ENCODE results near the gene CD81. TPM values are rescaled to one million over a fixed set of nuclear protein-coding genes. Genes with fewer than 3 reads are reported as not detected.

CD81 gene
- total RNA-seq, 1 experiment from 2014 or later = 183 TPM

DNA sequence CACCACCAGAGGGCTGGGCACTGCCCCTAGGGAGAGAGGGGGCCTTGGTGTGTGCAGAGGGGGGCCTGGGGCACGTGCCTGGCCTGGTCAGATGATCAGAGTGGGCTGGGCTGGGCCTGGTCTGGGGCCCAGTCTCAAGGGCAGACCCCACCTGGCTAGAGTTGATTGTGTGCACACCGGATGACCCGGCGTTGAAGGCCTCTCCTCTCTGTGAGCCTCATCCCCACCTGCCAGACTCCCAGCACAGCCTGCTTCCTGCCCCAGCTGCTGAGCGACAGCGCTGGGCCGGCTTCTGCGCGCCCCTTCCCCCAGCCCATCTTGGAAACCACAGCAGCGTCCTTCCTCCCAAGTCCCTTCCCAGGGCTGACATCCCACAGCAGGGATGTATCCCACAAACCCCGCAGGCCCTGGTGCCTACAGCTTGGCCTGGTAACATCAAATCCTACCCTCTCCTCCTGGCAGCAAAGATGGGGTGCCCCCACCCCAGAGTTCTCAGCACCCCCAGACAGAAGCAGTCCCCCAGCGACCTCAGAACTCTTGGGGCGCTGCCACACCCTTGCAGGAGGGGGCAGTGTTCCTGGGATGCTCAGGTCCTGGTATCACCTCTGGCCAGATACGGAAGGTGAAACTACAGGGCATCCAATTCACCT lies 12.4 kb downstream of the CD81 start:
- no peaks in the 10 kb centered on the region for H3K27me3 Mint-ChIP-seq (ENCODE audit: insufficient read depth, unreplicated experiment)
- H3K9me3 Mint-ChIP-seq (ENCODE audit: unreplicated experiment) = no peaks in the 10 kb centered on the region
- BruUV-seq (replicated peaks) = no TSS peak
- peak overlapping the region; percentile 87 for H3K27ac Mint-ChIP-seq (ENCODE audit: low read depth, unreplicated experiment)
- H3K4me1 Mint-ChIP-seq (ENCODE audit: insufficient read depth, unreplicated experiment) = peaks cover 20% of the 10 kb centered on the region
- POLR2A ChIA-PET = interaction anchor here (2.1 kb wide), 1 partner anchor 11 kb away, joined by 13 read pairs; the partner anchor contains the start of gene TSSC4
- no peak for DNase-seq (ENCODE audit: unreplicated experiment)
- TF ChIP-seq, protein P1, sequence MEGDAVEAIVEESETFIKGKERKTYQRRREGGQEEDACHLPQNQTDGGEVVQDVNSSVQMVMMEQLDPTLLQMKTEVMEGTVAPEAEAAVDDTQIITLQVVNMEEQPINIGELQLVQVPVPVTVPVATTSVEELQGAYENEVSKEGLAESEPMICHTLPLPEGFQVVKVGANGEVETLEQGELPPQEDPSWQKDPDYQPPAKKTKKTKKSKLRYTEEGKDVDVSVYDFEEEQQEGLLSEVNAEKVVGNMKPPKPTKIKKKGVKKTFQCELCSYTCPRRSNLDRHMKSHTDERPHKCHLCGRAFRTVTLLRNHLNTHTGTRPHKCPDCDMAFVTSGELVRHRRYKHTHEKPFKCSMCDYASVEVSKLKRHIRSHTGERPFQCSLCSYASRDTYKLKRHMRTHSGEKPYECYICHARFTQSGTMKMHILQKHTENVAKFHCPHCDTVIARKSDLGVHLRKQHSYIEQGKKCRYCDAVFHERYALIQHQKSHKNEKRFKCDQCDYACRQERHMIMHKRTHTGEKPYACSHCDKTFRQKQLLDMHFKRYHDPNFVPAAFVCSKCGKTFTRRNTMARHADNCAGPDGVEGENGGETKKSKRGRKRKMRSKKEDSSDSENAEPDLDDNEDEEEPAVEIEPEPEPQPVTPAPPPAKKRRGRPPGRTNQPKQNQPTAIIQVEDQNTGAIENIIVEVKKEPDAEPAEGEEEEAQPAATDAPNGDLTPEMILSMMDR (IDR thresholded peaks at IDR 0.05; ENCODE audit: unreplicated experiment) = no peak
- CTCF ChIA-PET = interaction anchor here (0.6 to 1.3 kb wide), 4 partner anchors 11 to 191 kb away, joined by 3 to 5 read pairs (median 4); partner anchors contain the start of genes CD81 and TSSC4
- intact Hi-C loops (cut with micrococcal nuclease) = no loop called here
- no peaks in the 10 kb centered on the region for H3K36me3 Mint-ChIP-seq (ENCODE audit: insufficient read depth, unreplicated experiment)
- no peak overlapping the region for H3K4me3 Mint-ChIP-seq (ENCODE audit: unreplicated experiment)

DNA sequence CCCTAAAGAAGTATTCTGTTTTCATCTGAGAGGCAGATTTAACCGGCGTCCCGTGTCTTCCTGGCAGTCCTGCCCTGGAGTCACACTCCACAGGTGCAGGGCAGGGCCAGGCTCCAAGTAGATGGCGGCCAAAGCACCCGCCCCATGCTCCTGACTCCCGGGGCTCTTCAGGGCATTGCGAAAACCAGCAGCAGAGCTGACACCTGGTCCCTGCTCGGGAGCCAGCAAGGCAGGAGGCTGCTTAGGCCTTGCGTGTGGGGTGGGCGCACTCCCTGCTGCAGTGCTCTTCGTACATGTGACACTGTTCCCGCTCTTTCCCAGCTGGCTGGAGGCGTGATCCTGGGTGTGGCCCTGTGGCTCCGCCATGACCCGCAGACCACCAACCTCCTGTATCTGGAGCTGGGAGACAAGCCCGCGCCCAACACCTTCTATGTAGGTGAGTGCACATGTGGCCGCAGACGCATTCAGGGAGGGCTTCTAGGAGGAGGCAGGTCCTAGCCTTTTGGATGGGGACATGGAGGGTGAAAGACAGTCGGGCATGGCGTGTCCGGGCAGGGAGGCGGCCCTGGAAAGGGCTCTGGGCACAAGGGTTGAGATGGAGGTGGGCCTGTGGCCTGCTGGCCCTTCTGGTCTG lies 13.1 kb downstream of the CD81 start:
- no TSS peak for BruUV-seq (replicated peaks)
- Mint-ChIP-seq H3K9me3 (ENCODE audit: unreplicated experiment) (no peaks in the 10 kb centered on the region), H3K27ac (ENCODE audit: low read depth, unreplicated experiment) (peak overlapping the region; percentile 87), H3K4me1 (ENCODE audit: insufficient read depth, unreplicated experiment) (peaks cover 20% of the 10 kb centered on the region), H3K27me3 (ENCODE audit: insufficient read depth, unreplicated experiment) (no peaks in the 10 kb centered on the region), H3K4me3 (ENCODE audit: unreplicated experiment) (peak overlapping the region; percentile 16), H3K36me3 (ENCODE audit: insufficient read depth, unreplicated experiment) (peaks cover 7% of the 10 kb centered on the region)
- TF ChIP-seq, protein P1 (IDR thresholded peaks at IDR 0.05; ENCODE audit: unreplicated experiment) = no peak
- DNase-seq (ENCODE audit: unreplicated experiment) = no peak
- intact Hi-C loops (cut with micrococcal nuclease) = no loop called here
- ChIA-PET CTCF (interaction anchor here (0.8 to 1.3 kb wide), 4 partner anchors 9 to 192 kb away, joined by 3 to 5 read pairs (median 4); no protein-coding TSS in a partner anchor), POLR2A (interaction anchor here (2.1 kb wide), 1 partner anchor 10 kb away, joined by 13 read pairs; the partner anchor contains the start of gene TSSC4)

DNA sequence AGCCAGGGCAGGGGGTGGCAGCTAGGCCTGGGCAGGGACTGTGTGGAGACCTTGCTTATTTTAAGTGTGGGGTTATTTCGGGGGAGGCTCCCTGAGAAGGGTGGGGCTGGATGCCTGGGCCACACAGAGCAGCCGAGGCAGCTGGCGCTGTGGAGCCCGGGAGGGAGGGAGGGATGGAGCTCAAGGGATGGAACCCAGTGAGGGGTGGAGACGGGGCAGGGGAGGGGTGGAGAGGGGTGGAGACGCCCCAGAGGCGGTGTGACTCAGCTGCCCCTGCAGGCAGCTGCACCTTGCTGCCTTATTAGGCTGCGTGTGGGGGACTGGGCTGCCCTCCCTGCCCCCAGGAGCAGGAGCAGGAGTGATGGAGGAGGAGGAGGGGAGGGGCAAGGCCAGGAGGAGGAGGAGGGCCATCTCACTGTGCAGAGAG lies 13.6 kb downstream of the CD81 start:
- TF ChIP-seq, protein P1 (IDR thresholded peaks at IDR 0.05; ENCODE audit: unreplicated experiment) = no peak
- no TSS peak for BruUV-seq (replicated peaks)
- DNase-seq (ENCODE audit: unreplicated experiment) = no peak
- H3K4me1 Mint-ChIP-seq (ENCODE audit: insufficient read depth, unreplicated experiment) = peaks cover 20% of the 10 kb centered on the region
- H3K27ac Mint-ChIP-seq (ENCODE audit: low read depth, unreplicated experiment) = no peak overlapping the region
- ChIA-PET POLR2A (interaction anchor here (2.1 kb wide), 1 partner anchor 10 kb away, joined by 13 read pairs; the partner anchor contains the start of gene TSSC4), CTCF (interaction anchor here (0.8 to 1.2 kb wide), 3 partner anchors 9 to 30 kb away, joined by 3 to 4 read pairs (median 3); no protein-coding TSS in a partner anchor)
- H3K9me3 Mint-ChIP-seq (ENCODE audit: unreplicated experiment) = no peaks in the 10 kb centered on the region
- intact Hi-C loops (cut with micrococcal nuclease) = no loop called here
- no peaks in the 10 kb centered on the region for H3K27me3 Mint-ChIP-seq (ENCODE audit: insufficient read depth, unreplicated experiment)
- H3K4me3 Mint-ChIP-seq (ENCODE audit: unreplicated experiment) = peak overlapping the region; percentile 16
- H3K36me3 Mint-ChIP-seq (ENCODE audit: insufficient read depth, unreplicated experiment) = peaks cover 7% of the 10 kb centered on the region
